Measurements from ENCODE around the gene KLK13. TPM values are rescaled to one million over a fixed set of nuclear protein-coding genes. Genes with fewer than 3 reads are reported as not detected.

KLK13 gene
- polyA plus RNA-seq, 2 of the 4 experiments (the other 2 are of a cell fraction): not detected

- no peak for DNase-seq (ENCODE audit: low read depth in 1 of 2, low spot score in 1 of 2)
- CTCF ChIA-PET: interaction anchor here (0.7 to 9.7 kb wide), 3 partner anchors 11 to 71 kb away, joined by 3 to 147 read pairs (median 5); partner anchors contain the start of gene KLK10
- WGBS (ENCODE audit: missing lambda C conversion rate): 63% methylated on average over 10 of the region's 10 CpGs
Measured at GRCh38 chr19:51091126-51091525, 26.2 kb upstream of the KLK13 start.

GRCh38 chr19:51090471-51090870 is 25.6 kb upstream of the KLK13 start:
- POLR2A ChIA-PET: no interaction called here
- Histone ChIP-seq H3K4me1 (no peaks in the 10 kb centered on the region), H3K4me2 (no peak overlapping the region), H3K9me3 (no peaks in the 10 kb centered on the region), H3K4me3 (no peak overlapping the region), H3K27ac (no peak overlapping the region)
- DNase-seq (ENCODE audit: low read depth in 1 of 2, low spot score in 1 of 2) (no peak), ATAC-seq (no peak), FAIRE-seq (no peak)
- CTCF ChIA-PET: interaction anchor here (0.7 to 9.7 kb wide), 3 partner anchors 10 to 71 kb away, joined by 3 to 147 read pairs (median 5); partner anchors contain the start of gene KLK10
- no peak for TF ChIP-seq CBX2 (IDR thresholded peaks at IDR 0.05; ENCODE audit: borderline replicate concordance, low read depth)
- TF ChIP-seq HMGXB4 (CRISPR knock-in tag; IDR thresholded peaks at IDR 0.05; ENCODE audit: borderline replicate concordance): no peak
- TF ChIP-seq CBX8 (IDR thresholded peaks at IDR 0.05): no peak
- no peak for TF ChIP-seq HOXB5 (CRISPR knock-in tag; IDR thresholded peaks at IDR 0.05)
- TF ChIP-seq JUN (IDR thresholded peaks at IDR 0.05): no peak
- no peak for TF ChIP-seq ZC3H11A (IDR thresholded peaks at IDR 0.05)
- TF ChIP-seq E2F6 (IDR thresholded peaks at IDR 0.05; ENCODE audit: borderline replicate concordance, low read depth): no peak
- 62% methylated on average over 8 of the region's 8 CpGs for WGBS (ENCODE audit: missing lambda C conversion rate)

More at GRCh38 chr19:51091126-51091525, 26.2 kb upstream of the KLK13 start:
- no peak for TF ChIP-seq ESRRA (IDR thresholded peaks at IDR 0.05; ENCODE audit: borderline replicate concordance, low read length)
- no peak for TF ChIP-seq FOSB (CRISPR knock-in tag; IDR thresholded peaks at IDR 0.05)
- no peak for TF ChIP-seq FOSL2 (IDR thresholded peaks at IDR 0.05)
- no peak for TF ChIP-seq FOSL2 (CRISPR knock-in tag; IDR thresholded peaks at IDR 0.05)
- no peak for TF ChIP-seq HOXA7 (CRISPR knock-in tag; IDR thresholded peaks at IDR 0.05)
- no peak for TF ChIP-seq ZC3H11A (IDR thresholded peaks at IDR 0.05)
- no peak for TF ChIP-seq MYC (IDR thresholded peaks at IDR 0.05; ENCODE audit: borderline replicate concordance, low read length)
- no peak for TF ChIP-seq CTCF (IDR thresholded peaks at IDR 0.05)
- ATAC-seq: no peak
- no peak for FAIRE-seq
- no peaks in the 10 kb centered on the region for H3K4me1 ChIP-seq
- POLR2A ChIA-PET: no interaction called here
- H3K9me3 ChIP-seq: no peaks in the 10 kb centered on the region
- no peak overlapping the region for H3K27ac ChIP-seq
- H3K4me3 ChIP-seq: no peak overlapping the region
- H3K4me2 ChIP-seq: no peak overlapping the region

GRCh38 chr19:51089786-51090185 is 24.9 kb upstream of the KLK13 start:
- Histone ChIP-seq H3K4me1 (no peaks in the 10 kb centered on the region), H3K4me2 (no peak overlapping the region), H3K9me3 (no peaks in the 10 kb centered on the region), H3K4me3 (no peak overlapping the region), H3K27ac (no peak overlapping the region)
- DNase-seq (ENCODE audit: low read depth in 1 of 2, low spot score in 1 of 2) (no peak), ATAC-seq (no peak), FAIRE-seq (no peak)
- ChIA-PET CTCF (interaction anchor here (1.6 to 9.7 kb wide), 3 partner anchors 9 to 70 kb away, joined by 3 to 147 read pairs (median 5); partner anchors contain the start of gene KLK10), POLR2A (no interaction called here)
- WGBS (ENCODE audit: missing lambda C conversion rate): 79% methylated on average over 16 of the region's 17 CpGs
- TF ChIP-seq SMC3 (IDR thresholded peaks at IDR 0.05) (no peak), CBX2 (IDR thresholded peaks at IDR 0.05; ENCODE audit: borderline replicate concordance, low read depth) (no peak), NR3C1 (IDR thresholded peaks at IDR 0.05) (no peak), CEBPB (IDR thresholded peaks at IDR 0.05) (no peak), ESRRA (IDR thresholded peaks at IDR 0.05; ENCODE audit: borderline replicate concordance, low read length) (no peak), MYC (IDR thresholded peaks at IDR 0.05; ENCODE audit: borderline replicate concordance, low read length) (no peak), ZFP36 (IDR thresholded peaks at IDR 0.05; ENCODE audit: borderline replicate concordance, partially characterized antibody) (no peak), HEYL (CRISPR knock-in tag; IDR thresholded peaks at IDR 0.05) (no peak), ELK1 (IDR thresholded peaks at IDR 0.05; ENCODE audit: low read depth, low read length) (no peak), TP53 (CRISPR knock-in tag; IDR thresholded peaks at IDR 0.05) (no peak), HES2 (IDR thresholded peaks at IDR 0.05) (no peak), RNF2 (IDR thresholded peaks at IDR 0.05; ENCODE audit: borderline replicate concordance, low read depth) (no peak), FOXS1 (CRISPR knock-in tag; IDR thresholded peaks at IDR 0.05) (no peak), RARB (CRISPR knock-in tag; IDR thresholded peaks at IDR 0.05) (no peak), JUNB (IDR thresholded peaks at IDR 0.05) (no peak), E2F6 (IDR thresholded peaks at IDR 0.05; ENCODE audit: borderline replicate concordance, low read depth) (no peak), ZSCAN20 (CRISPR knock-in tag; IDR thresholded peaks at IDR 0.05) (no peak), HDAC2 (IDR thresholded peaks at IDR 0.05) (no peak)

All from A549 (cell line).